ENCODE measurements around the gene VPS13C.

Gene VPS13C

GRCh38 chr15:62059108-62059815 lies 985 bp downstream of the VPS13C start:
- ChIA-PET POLR2A (ENCODE audit: low non-redundant PET) (no interaction called here), CTCF (interaction anchor here (0.6 to 1.7 kb wide), 3 partner anchors 12 to 823 kb away, joined by 4 to 5 read pairs (median 4); no protein-coding TSS in a partner anchor)
- peak; percentile 18; the same call in 1 of the 2 replicates for TF ChIP-seq CTCF (conservative IDR thresholded peaks at IDR 0.05; ENCODE audit: low read depth)
- H3K27ac ChIP-seq, result peak overlapping the region; percentile 84
- no peak for DNase-seq (ENCODE audit: low spot score)

- ChIA-PET CTCF (interaction anchor here (0.6 to 1.7 kb wide), 3 partner anchors 10 to 304 kb away, joined by 3 to 5 read pairs (median 4); no protein-coding TSS in a partner anchor), POLR2A (ENCODE audit: low non-redundant PET) (no interaction called here)
- no peak for TF ChIP-seq CTCF (conservative IDR thresholded peaks at IDR 0.05; ENCODE audit: low read depth)
- no peak overlapping the region for H3K27ac ChIP-seq
- no peak for DNase-seq (ENCODE audit: low spot score)
These were observed 1.8 kb downstream of the VPS13C start for GRCh38 chr15:62058327-62059028.

- DNase-seq (ENCODE audit: low spot score), result no peak
- no peak for TF ChIP-seq CTCF (conservative IDR thresholded peaks at IDR 0.05; ENCODE audit: low read depth)
- CTCF ChIA-PET, result no interaction called here
- POLR2A ChIA-PET (ENCODE audit: low non-redundant PET), result no interaction called here
- H3K27ac ChIP-seq, result no peak overlapping the region
These were observed 2.8 kb downstream of the VPS13C start for GRCh38 chr15:62057341-62057980.

GRCh38 chr15:62054979-62055378 lies 5.3 kb downstream of the VPS13C start:
- ChIA-PET POLR2A (ENCODE audit: low non-redundant PET) (no interaction called here), CTCF (no interaction called here)
- no peak overlapping the region for H3K27ac ChIP-seq
- DNase-seq (ENCODE audit: low spot score), result no peak
- no peak for TF ChIP-seq CTCF (conservative IDR thresholded peaks at IDR 0.05; ENCODE audit: low read depth)

GRCh38 chr15:62053439-62054085 lies 6.7 kb downstream of the VPS13C start:
- ChIA-PET POLR2A (ENCODE audit: low non-redundant PET) (no interaction called here), CTCF (interaction anchor here (0.7 kb wide), 1 partner anchor 72 kb away, joined by 3 read pairs; no protein-coding TSS in a partner anchor)
- no peak overlapping the region for H3K27ac ChIP-seq
- TF ChIP-seq CTCF (conservative IDR thresholded peaks at IDR 0.05; ENCODE audit: low read depth), result no peak
- no peak for DNase-seq (ENCODE audit: low spot score)

GRCh38 chr15:62052713-62053112 lies 7.5 kb downstream of the VPS13C start:
- TF ChIP-seq CTCF (conservative IDR thresholded peaks at IDR 0.05; ENCODE audit: low read depth), result no peak
- DNase-seq (ENCODE audit: low spot score), result no peak
- no peak overlapping the region for H3K27ac ChIP-seq
- ChIA-PET CTCF (no interaction called here), POLR2A (ENCODE audit: low non-redundant PET) (no interaction called here)

All from RWPE1 (cell line).